Omental fat pad (tissue), 4 donors: ENCODE data around the gene SSC5D. TPM values are rescaled to one million over a fixed set of nuclear protein-coding genes. Genes with fewer than 3 reads are reported as not detected.

Experiments
- ATAC-seq: fragments of 150-250 bp; one replicate; pipeline ENCODE4 v1.9.1; 2016; ENCODE audit warnings: mild to moderate bottlenecking, moderate library complexity; ENCODE audit not compliant: low FRiP score
- DNase-seq: peaks from one replicate; pipeline ENCODE4 v3.0.0-alpha.2; 2019; ENCODE audit warnings: low spot score
- total RNA-seq, 4 donors: library from RNA; depleted of rRNA; stranded (reverse); fragments of >200 nt; gene quantifications; one replicate each; pipeline ENCODE4 v1.1.0, GENCODE V29; 2016
- TF ChIP-seq, protein P1 (sequence below), 3 donors: fragments of 450-650 bp; IDR thresholded peaks; one replicate each; pipeline ENCODE4 v1.5.1; 2016 to 2017; ENCODE audit warnings: antibody characterized with exemption in 3 of 3, mild to moderate bottlenecking in 3 of 3, moderate library complexity in 2 of 3

Gene SSC5D
- total RNA-seq, 4 donors from 2014 or later = 1.6 to 6.1 (median 3.5) TPM

DNA sequence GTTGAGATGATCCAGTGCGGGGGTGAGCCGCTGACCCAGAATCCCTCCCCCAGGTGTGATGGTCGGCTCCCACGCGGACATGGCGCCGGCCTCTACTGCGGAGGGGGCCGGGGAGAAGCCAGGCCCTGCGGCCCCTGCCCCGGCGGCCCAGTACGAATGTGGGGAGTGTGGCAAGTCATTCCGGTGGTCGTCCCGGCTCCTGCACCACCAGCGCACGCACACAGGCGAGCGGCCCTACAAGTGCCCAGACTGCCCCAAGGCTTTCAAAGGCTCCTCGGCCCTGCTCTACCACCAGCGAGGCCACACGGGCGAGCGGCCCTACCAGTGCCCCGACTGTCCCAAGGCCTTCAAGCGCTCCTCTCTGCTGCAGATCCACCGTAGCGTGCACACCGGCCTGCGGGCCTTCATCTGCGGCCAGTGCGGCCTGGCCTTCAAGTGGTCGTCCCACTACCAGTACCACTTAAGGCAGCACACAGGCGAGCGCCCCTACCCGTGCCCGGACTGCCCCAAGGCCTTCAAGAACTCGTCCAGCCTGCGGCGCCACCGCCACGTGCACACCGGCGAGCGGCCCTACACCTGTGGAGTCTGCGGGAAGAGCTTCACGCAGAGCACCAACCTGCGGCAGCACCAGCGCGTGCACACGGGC lies 7.0 kb upstream of the SSC5D start:
- DNase-seq (no peak), ATAC-seq (no peak)
- TF ChIP-seq, protein P1, sequence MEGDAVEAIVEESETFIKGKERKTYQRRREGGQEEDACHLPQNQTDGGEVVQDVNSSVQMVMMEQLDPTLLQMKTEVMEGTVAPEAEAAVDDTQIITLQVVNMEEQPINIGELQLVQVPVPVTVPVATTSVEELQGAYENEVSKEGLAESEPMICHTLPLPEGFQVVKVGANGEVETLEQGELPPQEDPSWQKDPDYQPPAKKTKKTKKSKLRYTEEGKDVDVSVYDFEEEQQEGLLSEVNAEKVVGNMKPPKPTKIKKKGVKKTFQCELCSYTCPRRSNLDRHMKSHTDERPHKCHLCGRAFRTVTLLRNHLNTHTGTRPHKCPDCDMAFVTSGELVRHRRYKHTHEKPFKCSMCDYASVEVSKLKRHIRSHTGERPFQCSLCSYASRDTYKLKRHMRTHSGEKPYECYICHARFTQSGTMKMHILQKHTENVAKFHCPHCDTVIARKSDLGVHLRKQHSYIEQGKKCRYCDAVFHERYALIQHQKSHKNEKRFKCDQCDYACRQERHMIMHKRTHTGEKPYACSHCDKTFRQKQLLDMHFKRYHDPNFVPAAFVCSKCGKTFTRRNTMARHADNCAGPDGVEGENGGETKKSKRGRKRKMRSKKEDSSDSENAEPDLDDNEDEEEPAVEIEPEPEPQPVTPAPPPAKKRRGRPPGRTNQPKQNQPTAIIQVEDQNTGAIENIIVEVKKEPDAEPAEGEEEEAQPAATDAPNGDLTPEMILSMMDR (IDR thresholded peaks at IDR 0.05) = no peak

DNA sequence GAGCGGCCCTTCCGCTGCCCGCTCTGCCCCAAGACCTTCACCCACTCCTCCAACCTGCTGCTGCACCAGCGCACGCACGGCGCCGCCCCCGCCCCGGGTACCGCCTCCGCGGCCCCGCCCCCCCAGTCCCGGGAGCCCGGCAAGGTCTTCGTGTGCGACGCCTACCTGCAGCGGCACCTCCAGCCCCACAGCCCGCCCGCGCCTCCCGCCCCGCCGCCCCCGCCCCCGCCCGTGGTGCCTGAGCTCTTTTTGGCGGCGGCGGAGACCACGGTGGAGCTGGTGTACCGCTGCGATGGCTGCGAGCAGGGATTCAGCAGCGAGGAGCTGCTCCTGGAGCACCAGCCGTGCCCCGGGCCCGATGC lies 6.5 kb upstream of the SSC5D start:
- TF ChIP-seq, protein P1 (IDR thresholded peaks at IDR 0.05) = no peak
- DNase-seq (no peak), ATAC-seq (no peak)

DNA sequence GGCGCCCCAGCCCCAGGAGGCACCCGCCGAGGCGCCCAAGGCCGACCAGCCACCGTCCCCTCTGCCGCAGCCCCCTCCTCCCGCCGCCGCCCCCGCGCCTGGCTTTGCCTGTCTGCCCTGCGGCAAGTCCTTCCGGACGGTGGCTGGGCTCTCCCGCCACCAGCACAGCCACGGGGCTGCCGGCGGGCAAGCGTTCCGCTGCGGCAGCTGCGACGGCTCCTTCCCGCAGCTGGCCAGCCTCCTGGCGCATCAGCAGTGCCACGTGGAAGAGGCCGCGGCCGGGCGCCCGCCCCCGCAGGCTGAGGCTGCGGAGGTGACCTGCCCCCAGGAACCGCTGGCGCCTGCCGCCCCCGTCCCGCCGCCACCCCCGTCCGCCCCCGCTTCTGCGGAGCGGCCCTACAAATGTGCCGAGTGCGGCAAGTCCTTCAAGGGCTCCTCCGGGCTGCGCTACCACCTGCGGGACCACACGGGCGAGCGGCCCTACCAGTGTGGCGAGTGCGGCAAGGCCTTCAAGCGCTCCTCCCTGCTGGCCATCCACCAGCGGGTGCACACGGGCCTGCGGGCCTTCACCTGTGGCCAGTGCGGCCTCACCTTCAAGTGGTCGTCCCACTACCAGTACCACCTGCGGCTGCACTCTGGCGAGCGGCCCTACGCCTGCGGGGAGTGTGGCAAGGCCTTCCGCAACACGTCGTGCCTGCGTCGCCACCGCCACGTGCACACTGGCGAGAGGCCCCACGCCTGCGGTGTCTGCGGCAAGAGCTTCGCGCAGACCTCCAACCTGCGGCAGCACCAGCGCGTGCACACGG lies 5.9 kb upstream of the SSC5D start:
- TF ChIP-seq, protein P1 (IDR thresholded peaks at IDR 0.05) = no peak
- no peak for DNase-seq
- no peak for ATAC-seq

DNA sequence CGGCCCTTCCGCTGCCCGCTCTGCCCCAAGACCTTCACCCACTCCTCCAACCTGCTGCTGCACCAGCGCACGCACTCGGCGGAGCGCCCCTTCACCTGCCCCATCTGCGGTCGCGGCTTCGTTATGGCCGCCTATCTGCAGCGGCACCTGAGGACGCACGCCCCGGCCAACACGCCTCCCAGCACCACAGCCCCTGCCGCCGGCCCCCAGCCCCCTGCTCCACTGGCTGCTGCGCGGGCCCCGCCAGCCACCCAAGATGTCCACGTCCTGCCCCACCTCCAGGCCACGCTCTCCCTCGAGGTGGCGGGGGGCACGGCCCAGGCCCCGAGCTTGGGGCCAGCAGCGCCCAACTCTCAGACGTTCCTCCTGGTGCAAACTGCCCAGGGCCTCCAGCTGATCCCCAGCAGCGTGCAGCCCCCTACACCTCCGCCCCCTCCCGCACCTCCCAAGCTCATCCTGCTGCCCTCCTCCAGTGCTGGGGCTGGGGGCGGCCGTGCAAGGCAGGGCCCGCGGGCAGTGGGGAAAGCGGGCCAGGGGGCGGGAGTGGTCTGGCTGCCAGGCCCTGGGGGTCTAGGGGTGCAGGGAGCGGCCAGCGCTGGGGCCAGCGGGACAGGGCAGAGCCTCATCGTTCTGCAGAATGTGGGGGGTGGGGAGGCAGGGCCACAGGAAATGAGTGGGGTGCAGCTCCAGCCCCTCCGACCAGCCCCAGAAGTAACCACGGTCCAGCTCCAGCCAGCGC lies 5.1 kb upstream of the SSC5D start:
- TF ChIP-seq, protein P1 (IDR thresholded peaks at IDR 0.05) = no peak
- ATAC-seq (no peak), DNase-seq (no peak)

DNA sequence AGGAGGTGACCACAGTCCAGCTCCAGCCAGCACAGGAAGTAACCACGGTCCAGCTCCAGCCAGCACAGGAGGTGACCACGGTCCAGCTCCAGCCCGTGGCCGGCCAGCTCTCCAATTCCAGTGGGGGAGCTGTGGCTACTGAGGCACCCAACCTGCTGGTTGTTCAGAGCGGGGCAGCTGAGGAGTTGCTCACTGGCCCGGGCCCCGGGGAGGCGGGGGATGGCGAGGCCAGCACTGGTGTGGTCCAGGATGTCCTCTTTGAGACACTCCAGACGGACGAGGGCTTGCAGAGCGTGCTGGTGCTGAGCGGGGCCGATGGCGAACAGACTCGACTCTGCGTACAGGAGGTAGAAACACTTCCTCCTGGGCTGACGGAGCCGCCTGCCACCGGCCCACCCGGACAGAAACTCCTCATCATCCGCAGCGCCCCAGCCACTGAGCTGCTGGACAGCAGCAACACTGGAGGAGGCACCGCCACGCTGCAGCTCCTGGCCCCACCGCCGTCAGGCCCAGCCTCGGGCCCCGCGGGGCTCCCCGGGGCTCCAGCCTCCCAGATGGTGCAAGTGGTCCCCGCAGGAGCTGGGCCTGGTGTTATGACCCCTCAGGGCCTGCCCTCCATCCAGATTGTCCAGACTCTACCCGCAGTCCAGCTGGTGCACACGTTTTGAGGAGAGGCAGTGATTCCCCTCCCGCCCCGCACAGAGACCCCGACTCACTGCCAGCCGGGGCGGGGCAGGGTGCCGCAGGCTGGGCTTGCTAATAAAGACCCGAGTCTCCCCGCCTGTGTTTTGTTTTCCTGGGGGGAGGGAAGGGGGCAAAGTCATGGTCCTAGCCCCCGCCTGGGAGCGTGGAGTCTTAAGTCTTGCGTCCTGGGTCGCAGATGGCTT lies 4.3 kb upstream of the SSC5D start:
- no peak for DNase-seq
- TF ChIP-seq, protein P1 (IDR thresholded peaks at IDR 0.05) = no peak
- no peak for ATAC-seq

DNA sequence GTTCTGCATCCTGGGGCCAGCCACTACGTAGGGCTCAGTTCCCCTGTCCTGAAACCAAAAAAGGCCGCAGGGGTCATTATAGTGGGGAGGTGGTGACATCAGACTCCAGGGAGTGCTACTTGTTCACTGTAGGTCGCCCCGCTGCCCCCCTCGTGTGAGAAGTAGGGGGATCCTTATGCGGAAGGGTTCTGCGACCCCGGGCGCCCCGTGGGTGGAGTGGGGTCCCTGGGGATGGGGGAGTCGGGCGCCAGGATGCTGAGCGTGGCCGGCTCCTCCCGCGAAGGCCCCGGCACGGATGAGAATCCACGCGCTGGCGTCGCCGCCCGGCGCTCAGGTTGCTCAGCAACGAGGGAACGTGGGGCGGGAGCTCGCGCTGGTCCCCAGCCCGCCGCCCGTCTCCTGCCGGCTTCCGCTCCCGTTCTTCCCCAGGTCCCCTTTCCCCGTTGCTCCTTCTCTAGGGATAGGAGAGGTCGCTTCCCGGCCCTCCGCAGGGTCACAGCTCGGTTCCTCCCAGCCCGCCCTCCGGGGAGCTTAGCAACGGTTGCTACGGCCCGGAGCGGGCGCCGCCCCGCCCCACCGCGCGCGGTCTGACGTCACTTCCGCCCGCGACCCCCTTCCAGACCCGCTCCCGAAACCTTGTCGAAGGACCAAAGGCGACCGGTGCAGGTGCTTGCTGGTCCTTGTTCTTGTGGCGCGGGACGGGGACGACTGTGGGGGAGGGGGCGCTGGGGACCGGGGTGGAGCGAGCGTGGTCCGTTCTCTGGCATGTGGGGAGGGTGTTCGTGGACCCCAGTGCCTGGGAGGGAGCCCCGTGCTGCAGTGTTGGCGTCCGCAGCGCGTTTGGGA lies 3.4 kb upstream of the SSC5D start, which contains the start of gene NAT14:
Gene NAT14, plus strand, starts transcription at position 596 of the 846 bp plus-strand sequence. CDS start 521 bp downstream, outside the sequence.
- TF ChIP-seq, protein P1 (IDR thresholded peaks at IDR 0.05) = no peak
- DNase-seq (no peak), ATAC-seq (no peak)
